GM19043 (cell line): ENCODE results near the gene SMAD2.

Source experiments
- ATAC-seq: cut with Tn5 transposase; IDR thresholded peaks from one replicate; pipeline ENCODE4 v1.9.1; 2021; ENCODE audit warnings: low read depth; ENCODE audit not compliant: unreplicated experiment

Gene SMAD2

DNA sequence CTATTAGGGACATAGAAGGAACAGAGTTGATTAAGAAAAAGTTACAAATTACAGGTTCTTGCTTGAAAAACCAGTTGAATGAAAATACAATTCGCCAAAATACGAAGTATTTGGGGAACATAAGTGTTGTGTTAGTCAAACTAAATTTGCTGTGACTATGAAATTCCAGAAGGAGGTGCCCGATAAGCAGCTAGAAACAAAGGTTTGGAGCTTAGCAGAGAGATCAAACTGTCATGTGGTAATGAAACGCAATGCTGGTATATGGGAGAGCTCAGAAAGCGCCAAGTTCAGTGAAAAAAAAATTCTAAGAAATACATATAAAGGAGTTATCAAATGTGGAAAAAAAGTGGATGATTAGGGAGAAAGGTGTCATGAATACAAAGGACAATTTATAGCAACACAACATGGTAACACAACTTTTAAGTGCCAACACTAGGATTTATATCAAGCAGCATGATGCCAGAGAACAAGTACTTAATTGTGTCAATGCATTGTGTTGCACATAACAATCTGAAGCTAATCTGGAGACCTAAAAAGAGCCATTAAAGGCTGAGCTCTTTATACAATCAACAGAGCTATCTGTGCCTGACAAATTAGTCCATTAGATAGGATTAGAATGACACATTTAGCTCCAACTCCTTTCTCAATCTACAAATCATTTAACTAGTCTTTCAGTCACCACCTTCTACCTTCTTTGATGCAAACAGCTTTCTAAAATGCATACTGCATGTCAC lies 31.2 kb downstream of the SMAD2 start:
- ATAC-seq = no peak

DNA sequence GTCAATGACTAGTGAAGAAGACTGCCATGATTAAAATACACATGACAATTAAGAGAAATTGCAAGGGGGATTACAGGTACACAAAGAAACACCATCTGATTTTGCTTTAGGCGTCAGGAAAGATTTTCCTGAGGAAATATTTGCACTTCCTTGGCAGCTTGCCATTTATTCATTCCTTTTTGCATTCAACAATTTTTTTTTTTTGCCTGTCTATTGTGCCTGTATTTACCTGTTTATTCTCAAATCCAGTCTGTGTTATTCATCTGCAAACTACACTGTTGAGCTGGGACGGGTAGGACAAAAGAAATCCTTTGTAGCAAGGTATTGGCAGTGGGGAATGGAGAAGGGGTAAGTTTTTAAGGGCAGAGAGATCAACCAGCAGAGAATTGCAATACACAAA lies 31.8 kb downstream of the SMAD2 start:
- ATAC-seq = no peak

- no peak for ATAC-seq
Observed at GRCh38 chr18:47898055-47898454, 32.4 kb downstream of the SMAD2 start.

- ATAC-seq = no peak
Observed at GRCh38 chr18:47895565-47896250, 34.8 kb downstream of the SMAD2 start.

- ATAC-seq = no peak
Observed at GRCh38 chr18:47893939-47894699, 36.3 kb downstream of the SMAD2 start.

DNA sequence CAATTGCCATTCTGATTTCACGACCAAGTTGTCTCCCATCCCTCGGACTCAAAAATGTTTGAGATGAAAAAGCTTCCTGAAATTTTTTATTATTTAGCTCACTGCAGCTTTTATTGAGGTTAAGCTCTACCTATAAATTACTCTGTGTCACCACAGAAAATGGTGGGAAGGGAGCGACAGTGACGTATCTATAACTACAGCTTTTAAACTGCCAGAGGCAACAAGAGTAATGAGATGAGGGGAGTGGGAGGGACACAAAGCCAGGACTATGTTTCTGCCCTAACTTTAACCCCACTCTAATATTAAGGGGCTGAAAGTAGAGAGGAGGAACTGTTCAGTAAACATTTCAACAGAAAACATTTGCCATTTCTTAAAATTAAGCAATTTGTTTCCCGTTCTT lies 37.4 kb downstream of the SMAD2 start:
- no peak for ATAC-seq

DNA sequence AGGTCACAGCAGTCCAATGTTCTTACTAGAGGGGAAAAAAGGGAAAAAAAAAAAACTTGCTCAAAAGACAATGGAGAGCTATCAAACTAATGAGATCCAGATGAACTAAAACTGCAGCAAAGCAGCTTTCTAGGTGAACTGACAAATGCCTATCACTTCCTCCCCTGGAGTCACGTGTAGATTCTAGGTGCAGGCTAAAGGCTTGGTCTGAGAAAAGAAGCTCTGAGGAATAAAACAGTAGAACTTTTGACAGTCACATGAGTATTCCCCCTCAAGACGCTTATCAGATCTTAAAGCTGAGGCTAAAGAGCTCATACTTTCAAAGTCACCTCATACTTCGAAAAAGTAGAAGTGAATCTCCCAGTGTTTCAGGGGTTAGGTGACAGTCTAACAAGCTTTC lies 42.3 kb downstream of the SMAD2 start:
- ATAC-seq = no peak

DNA sequence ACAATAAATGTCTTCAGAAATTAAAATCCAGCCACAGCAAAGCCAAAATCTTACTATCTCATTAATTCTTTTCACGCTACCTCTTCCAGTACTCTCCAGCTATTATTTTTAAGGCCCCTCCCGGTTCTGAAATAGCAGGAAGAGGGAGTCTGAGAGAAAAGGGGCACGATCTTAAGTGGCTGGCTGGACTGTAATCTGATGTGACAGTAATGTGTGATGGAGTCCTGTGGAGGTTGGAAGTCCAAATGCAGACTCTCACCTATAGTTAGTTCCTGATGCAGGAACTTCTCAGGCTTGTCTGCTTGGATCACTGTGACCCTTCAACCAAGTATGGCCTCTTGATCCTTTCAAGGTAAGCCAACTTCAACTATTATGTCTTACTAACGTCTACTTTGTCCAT lies 43.2 kb downstream of the SMAD2 start:
- ATAC-seq = no peak

GRCh38 chr18:47883771-47884413 lies 46.6 kb downstream of the SMAD2 start:
- no peak for ATAC-seq

DNA sequence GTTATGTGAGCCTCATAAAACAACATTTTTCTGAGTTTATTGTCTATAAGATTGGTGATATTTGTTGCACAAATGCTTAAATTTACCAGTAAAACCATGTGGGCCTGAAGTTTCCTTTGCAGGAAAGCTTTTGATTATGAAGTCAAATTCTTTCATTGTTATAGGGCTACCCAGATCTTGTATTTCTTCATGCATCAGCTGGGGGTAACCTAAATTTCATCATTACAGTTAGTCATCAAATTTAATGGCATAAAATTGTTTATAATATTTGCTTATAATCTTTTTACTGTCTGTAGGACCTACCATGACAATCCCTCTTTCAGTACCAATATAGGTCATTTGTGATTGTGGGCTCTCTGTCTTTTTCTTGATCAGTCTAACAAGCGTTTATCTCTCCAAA lies 47.8 kb downstream of the SMAD2 start:
- no peak for ATAC-seq

DNA sequence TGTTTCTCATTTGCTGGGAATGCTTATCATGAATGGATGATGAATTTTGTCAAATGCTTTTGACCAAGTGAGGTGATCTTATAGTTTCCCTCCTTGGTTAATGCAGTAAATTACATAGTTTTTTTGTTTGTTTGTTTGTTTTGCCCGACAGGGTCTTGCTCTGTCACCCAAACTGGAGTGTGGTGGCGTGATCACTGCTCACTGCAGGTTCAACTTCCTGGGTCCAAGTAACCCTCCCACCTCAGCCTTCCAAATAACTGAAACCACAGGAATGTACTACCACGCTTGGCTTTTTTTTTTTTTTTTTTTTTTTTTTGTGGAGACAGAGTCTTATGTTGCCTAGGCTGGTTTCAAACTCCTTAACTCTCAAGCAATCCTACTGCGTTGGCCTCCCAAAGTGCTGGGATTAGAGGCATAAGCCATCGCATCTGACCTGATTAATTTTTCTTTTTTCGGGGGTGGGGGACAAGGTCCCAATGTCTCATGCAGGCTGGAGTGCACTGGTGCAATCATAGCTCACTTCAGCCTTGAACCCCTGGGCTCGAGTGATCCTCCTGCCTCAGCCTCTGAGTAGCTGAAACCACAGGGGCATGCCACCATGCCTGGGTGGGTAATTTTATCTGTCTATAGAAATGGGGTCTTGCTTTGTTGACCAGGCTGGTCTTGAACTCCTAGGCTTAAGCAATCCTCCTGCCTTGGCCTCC lies 48.6 kb downstream of the SMAD2 start:
- no peak for ATAC-seq

DNA sequence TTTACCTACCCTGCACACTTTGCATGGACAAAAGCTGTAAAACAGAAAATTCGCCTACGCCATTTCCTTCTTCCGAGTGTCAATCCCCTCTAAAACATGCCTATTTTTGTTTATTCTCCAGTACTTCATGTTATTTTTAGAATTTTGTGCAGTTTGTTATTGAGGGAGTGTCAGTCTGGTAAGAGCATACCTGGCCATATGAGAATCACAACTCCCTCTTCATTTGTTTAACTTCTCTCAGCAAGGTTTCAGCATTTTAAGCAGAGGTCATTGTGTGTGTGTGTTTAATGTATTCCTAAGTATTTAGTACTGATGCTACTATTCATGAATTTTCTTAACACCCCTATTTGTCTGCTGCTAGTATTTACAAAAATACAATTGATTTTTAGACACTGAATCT lies 49.4 kb downstream of the SMAD2 start:
- no peak for ATAC-seq

DNA sequence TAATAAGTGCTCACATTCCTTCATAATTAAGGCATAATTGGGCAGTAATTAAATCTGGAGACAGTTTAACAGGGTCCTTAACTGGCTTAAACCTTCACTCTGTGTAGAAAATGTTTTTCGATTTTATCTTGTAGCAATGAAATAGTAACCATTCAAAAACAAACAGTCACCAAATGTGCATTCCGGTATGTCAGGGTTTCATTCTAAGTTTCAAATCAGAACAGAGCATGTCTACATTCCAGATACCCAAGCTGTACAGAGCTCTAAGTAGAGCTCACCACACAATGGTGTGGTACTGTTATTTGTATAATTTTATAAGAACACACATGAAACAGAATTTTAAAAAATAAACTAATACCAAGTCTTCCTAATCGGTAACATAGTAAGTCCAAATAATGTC lies 52.6 kb downstream of the SMAD2 start:
- ATAC-seq = no peak

DNA sequence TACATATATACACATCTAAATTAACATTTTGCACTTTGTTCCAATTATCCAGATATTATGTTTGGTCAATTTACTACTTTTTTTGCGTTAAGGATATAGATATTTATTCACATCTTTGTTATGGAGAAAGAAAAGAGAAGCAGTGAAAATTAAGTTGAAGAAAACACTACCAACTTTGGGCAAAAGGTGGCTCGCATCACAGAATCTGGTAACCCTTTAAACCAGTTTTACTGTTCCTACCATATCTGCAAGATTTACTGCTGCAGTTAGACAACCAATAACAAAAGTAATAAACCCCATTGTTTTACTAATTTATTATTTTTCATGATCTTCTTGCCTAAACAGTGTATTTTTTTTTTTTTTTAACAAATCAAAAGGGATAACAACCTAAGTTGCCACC lies 53.6 kb downstream of the SMAD2 start:
- no peak for ATAC-seq

DNA sequence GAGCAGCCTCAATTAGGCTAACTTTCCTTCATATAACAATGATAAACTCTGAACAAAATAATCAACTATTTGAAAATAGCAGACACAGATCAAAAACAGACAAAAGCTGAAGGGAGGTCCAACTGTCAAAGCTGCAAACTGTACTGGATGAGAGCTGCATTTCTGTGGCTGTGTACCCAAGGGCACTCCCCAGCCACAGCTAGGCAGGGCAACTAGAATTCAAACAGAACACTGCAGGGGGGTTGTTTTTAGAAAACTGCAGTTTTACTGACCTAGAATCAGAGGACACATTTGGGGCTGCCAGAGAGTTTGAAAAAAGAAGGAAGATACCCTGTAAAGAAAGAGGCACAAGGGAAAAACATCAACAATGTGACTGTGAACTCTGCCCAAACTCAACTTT lies 56.8 kb downstream of the SMAD2 start:
- ATAC-seq = no peak

- ATAC-seq = no peak
Observed at GRCh38 chr18:47872426-47872825, 58.0 kb downstream of the SMAD2 start.

GRCh38 chr18:47871288-47871687 lies 59.2 kb downstream of the SMAD2 start:
- no peak for ATAC-seq

- no peak for ATAC-seq
Observed at GRCh38 chr18:47870605-47871004, 59.9 kb downstream of the SMAD2 start.

DNA sequence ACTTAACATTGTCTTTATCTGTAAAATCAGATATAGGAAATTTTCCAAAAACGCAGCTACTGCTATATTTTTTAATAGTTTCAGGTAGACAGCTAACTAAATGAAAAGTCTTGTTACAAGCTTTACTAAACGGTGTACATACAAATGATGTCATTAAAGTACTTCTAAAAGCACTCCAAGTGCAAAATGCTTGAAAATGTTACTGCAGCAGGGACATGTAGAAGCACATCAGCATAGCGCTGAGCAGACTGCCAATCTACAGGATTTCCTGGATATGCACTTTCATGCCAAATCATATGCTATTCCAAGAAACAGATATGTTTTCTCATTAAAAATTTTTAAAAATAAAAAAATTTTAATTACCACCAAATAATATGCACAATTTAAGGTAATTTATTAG lies 61.7 kb downstream of the SMAD2 start:
- ATAC-seq = no peak

- no peak for ATAC-seq
Observed at GRCh38 chr18:47865183-47865582, 65.3 kb downstream of the SMAD2 start.

GRCh38 chr18:47863041-47863440 lies 67.4 kb downstream of the SMAD2 start:
- ATAC-seq = no peak
